Measurements from ENCODE around the gene ADAMTS2. TPM values are rescaled to one million over a fixed set of nuclear protein-coding genes. Genes with fewer than 3 reads are reported as not detected.

Gene ADAMTS2
- total and polyA plus RNA-seq, 2 of the 4 experiments (the other 2 are of a cell fraction): 19.0 to 58.8 TPM

- ChIA-PET POLR2A (ENCODE audit: unreplicated experiment) (no interaction called here), CTCF (no interaction called here)
- H3K4me3 ChIP-seq (ENCODE audit: insufficient read depth, low read depth, low read length): no peak overlapping the region
- H2BK15ac ChIP-seq (ENCODE audit: low read depth, low read length): no peak overlapping the region
- ATAC-seq (ENCODE audit: low read depth): no peak
- H4K20me1 ChIP-seq (ENCODE audit: insufficient read depth, low read length): no peaks in the 10 kb centered on the region
- H3K56ac ChIP-seq (ENCODE audit: extremely low read depth, insufficient read depth, low read length): no peak overlapping the region
- no peak overlapping the region for H2BK20ac ChIP-seq (ENCODE audit: low read depth, low read length)
- peaks cover 2 to 18% of the 10 kb centered on the region in 2 experiments; a peak in 2 of 4 replicates for H3K79me1 ChIP-seq (ENCODE audit: low read depth in 1 of 2, low read length in 2 of 2)
- no peak for TF ChIP-seq MAZ (IDR thresholded peaks at IDR 0.05; ENCODE audit: borderline replicate concordance, low read depth, low read length)
- H2AK5ac ChIP-seq (ENCODE audit: low read depth, low read length): no peak overlapping the region
- intact Hi-C loops (cut with micrococcal nuclease): no loop called here
- H2AK9ac ChIP-seq (replicated peaks; ENCODE audit: low read depth, low read length, poor library complexity): no peak overlapping the region
- H4K5ac ChIP-seq (ENCODE audit: low read depth, low read length): no peak overlapping the region
- no peak overlapping the region for H3K9ac ChIP-seq (ENCODE audit: low read depth, low read length)
- no peak overlapping the region for H3K27ac ChIP-seq (ENCODE audit: insufficient read depth, low read length)
- H3K36me3 ChIP-seq (ENCODE audit: control insufficient read depth, insufficient read depth, low read length): peaks cover 1% of the 10 kb centered on the region; the same call in 1 of the 2 replicates
- WGBS, 2 experiments (ENCODE audit: extremely low coverage in 2 of 2, insufficient read length in 1 of 2): 40% methylated on average over 2 of the region's 14 CpGs; no CpG with 5 or more reads in 1 of the 2 experiments
- H3K9me1 ChIP-seq (ENCODE audit: insufficient read depth, low read length): peaks cover 9% of the 10 kb centered on the region; the same call in 1 of the 2 replicates
- no peaks in the 10 kb centered on the region for H3K9me3 ChIP-seq (ENCODE audit: control insufficient read depth, insufficient read depth, low read length)
- no peak overlapping the region for H2AFZ ChIP-seq (replicated peaks; ENCODE audit: low read length, poor library complexity)
- dilution Hi-C loops (cut with HindIII; ENCODE audit: low sequenced_read_pairs, unreplicated experiment): no loop called here
- no peaks in the 10 kb centered on the region for H3K27me3 ChIP-seq (ENCODE audit: control insufficient read depth, insufficient read depth, low read length)
- BruUV-seq (replicated peaks): no TSS peak
- H3K4ac ChIP-seq (ENCODE audit: low read depth, low read length): no peak overlapping the region
- H3K14ac ChIP-seq (replicated peaks; ENCODE audit: low read depth, low read length): no peak overlapping the region
- H2BK120ac ChIP-seq (ENCODE audit: low read depth, low read length): no peak overlapping the region
- no peak overlapping the region for H2BK5ac ChIP-seq (ENCODE audit: low read depth, low read length, poor library complexity, severe bottlenecking)
- no peak overlapping the region for H3K4me2 ChIP-seq (ENCODE audit: low read depth, low read length)
- H3K23ac ChIP-seq (ENCODE audit: low read depth, low read length): no peak overlapping the region
- H4K8ac ChIP-seq (ENCODE audit: low read depth in 2 of 2, low read length in 2 of 2): no peak overlapping the region
- H3K18ac ChIP-seq (ENCODE audit: low read depth, low read length): no peak overlapping the region
- in situ Hi-C loops (cut with MboI; ENCODE audit: low sequenced_read_pairs): no loop called here
- H3K4me1 ChIP-seq (ENCODE audit: control insufficient read depth, insufficient read depth, low read length): peaks cover 8% of the 10 kb centered on the region
- H4K91ac ChIP-seq (ENCODE audit: insufficient read depth, low read depth, low read length): no peak overlapping the region
- DNase-seq: no peak
Observed at GRCh38 chr5:179191506-179192184, 153.6 kb downstream of the ADAMTS2 start.
